Activated CD8-positive, alpha-beta T cell treated with anti-CD3 and anti-CD28 coated beads for 36 hours (primary cell): ENCODE measurements around the gene NPFFR2. TPM values are rescaled to one million over a fixed set of nuclear protein-coding genes. Genes with fewer than 3 reads are reported as not detected.

Experiments
- ATAC-seq: fragments of 200-7000 bp; cut with Tn5 transposase; one replicate; pipeline ENCODE4 v1.10.0; 2021; ENCODE audit warnings: mild to moderate bottlenecking, moderate library complexity
- CTCF ChIA-PET: fragments of 350-600 bp; sonication (Branson Sonifier 250); formaldehyde crosslinking; loops from one replicate; lab custom pipeline; 2021; ENCODE audit warnings: antibody characterized with exemption; lab: Charles Lee
- POLR2A ChIA-PET: fragments of 350-600 bp; sonication (Branson Sonifier 250); formaldehyde crosslinking; loops from one replicate; lab custom pipeline; 2021; ENCODE audit warnings: antibody characterized with exemption; lab: Charles Lee
- DNase-seq: peaks from one replicate; pipeline ENCODE4 v3.0.0-alpha.2; 2020
- H3K27ac Mint-ChIP-seq: one replicate; pipeline ENCODE4 v1.8.0; 2021; ENCODE audit warnings: mild to moderate bottlenecking, mixed read lengths
- H3K27me3 Mint-ChIP-seq: one replicate; pipeline ENCODE4 v1.8.0; 2021; ENCODE audit warnings: mixed read lengths
- H3K36me3 Mint-ChIP-seq: one replicate; pipeline ENCODE4 v1.8.0; 2021; ENCODE audit warnings: low read depth, mixed read lengths
- H3K4me1 Mint-ChIP-seq: one replicate; pipeline ENCODE4 v1.8.0; 2021; ENCODE audit warnings: low read depth, mixed read lengths
- H3K4me3 Mint-ChIP-seq: one replicate; pipeline ENCODE4 v1.8.0; 2021; ENCODE audit warnings: mild to moderate bottlenecking, moderate library complexity, mixed read lengths
- H3K9me3 Mint-ChIP-seq: one replicate; pipeline ENCODE4 v1.8.0; 2021; ENCODE audit warnings: mixed read lengths
- CTCF ChIP-seq: fragments of 200-600 bp; IDR thresholded peaks from one replicate; pipeline ENCODE4 v1.8.0; 2022; ENCODE audit warnings: antibody characterized with exemption, mild to moderate bottlenecking
- intact Hi-C: fragments of 100-400 bp; cut with micrococcal nuclease; formaldehyde crosslinking; loops from one replicate; pipeline ENCODE4 v1.10.0; 2022
- total RNA-seq, 2 experiments: library from RNA; stranded (reverse); gene quantifications; one replicate each; pipeline ENCODE4 v1.2.3, GENCODE V29; 2021

Gene NPFFR2
- total RNA-seq, 2 experiments from 2014 or later: not detected

GRCh38 chr4:72063726-72064125, 31.9 kb downstream of the NPFFR2 start:
- POLR2A ChIA-PET: no interaction called here
- TF ChIP-seq CTCF: no peak
- Mint-ChIP-seq H3K4me3 (no peak overlapping the region), H3K4me1 (no peaks in the 10 kb centered on the region), H3K27me3 (no peaks in the 10 kb centered on the region), H3K36me3 (no peaks in the 10 kb centered on the region), H3K27ac (no peak overlapping the region), H3K9me3 (no peaks in the 10 kb centered on the region)
- CTCF ChIA-PET: no interaction called here
- ATAC-seq (no peak), DNase-seq (no peak)
- intact Hi-C loops: no loop called here

GRCh38 chr4:72067051-72067450, 35.3 kb downstream of the NPFFR2 start:
- no peak for TF ChIP-seq CTCF
- H3K4me3 Mint-ChIP-seq: no peak overlapping the region
- ChIA-PET CTCF (no interaction called here), POLR2A (no interaction called here)
- H3K27me3 Mint-ChIP-seq: no peaks in the 10 kb centered on the region
- H3K36me3 Mint-ChIP-seq: no peaks in the 10 kb centered on the region
- DNase-seq (no peak), ATAC-seq (no peak)
- no peaks in the 10 kb centered on the region for H3K9me3 Mint-ChIP-seq
- H3K27ac Mint-ChIP-seq: no peak overlapping the region
- no peaks in the 10 kb centered on the region for H3K4me1 Mint-ChIP-seq
- intact Hi-C loops: no loop called here

GRCh38 chr4:72073816-72074215, 42.0 kb downstream of the NPFFR2 start:
- DNase-seq (no peak), ATAC-seq (no peak)
- Mint-ChIP-seq H3K27ac (no peak overlapping the region), H3K4me1 (no peaks in the 10 kb centered on the region), H3K36me3 (no peaks in the 10 kb centered on the region), H3K27me3 (no peaks in the 10 kb centered on the region), H3K9me3 (no peaks in the 10 kb centered on the region), H3K4me3 (no peak overlapping the region)
- CTCF ChIA-PET: no interaction called here
- intact Hi-C loops: no loop called here
- TF ChIP-seq CTCF: no peak
- POLR2A ChIA-PET: no interaction called here

GRCh38 chr4:72076562-72076961, 44.8 kb downstream of the NPFFR2 start:
- CTCF ChIA-PET: no interaction called here
- POLR2A ChIA-PET: no interaction called here
- TF ChIP-seq CTCF: no peak
- no peak overlapping the region for H3K4me3 Mint-ChIP-seq
- ATAC-seq: no peak
- no peak overlapping the region for H3K27ac Mint-ChIP-seq
- no peaks in the 10 kb centered on the region for H3K36me3 Mint-ChIP-seq
- intact Hi-C loops: no loop called here
- no peaks in the 10 kb centered on the region for H3K4me1 Mint-ChIP-seq
- no peaks in the 10 kb centered on the region for H3K9me3 Mint-ChIP-seq
- no peak for DNase-seq
- no peaks in the 10 kb centered on the region for H3K27me3 Mint-ChIP-seq

GRCh38 chr4:72077346-72077745, 45.5 kb downstream of the NPFFR2 start:
- CTCF ChIA-PET: no interaction called here
- intact Hi-C loops: no loop called here
- POLR2A ChIA-PET: no interaction called here

More at GRCh38 chr4:72077346-72077745, 45.5 kb downstream of the NPFFR2 start:
- Mint-ChIP-seq H3K9me3 (no peaks in the 10 kb centered on the region), H3K27me3 (no peaks in the 10 kb centered on the region), H3K27ac (no peak overlapping the region), H3K4me1 (no peaks in the 10 kb centered on the region), H3K36me3 (no peaks in the 10 kb centered on the region), H3K4me3 (no peak overlapping the region)
- no peak for ATAC-seq
- no peak for DNase-seq
- no peak for TF ChIP-seq CTCF
